K562 (cell line): ENCODE measurements around the gene TSEN34. TPM values are rescaled to one million over a fixed set of nuclear protein-coding genes. Genes with fewer than 3 reads are reported as not detected.

Source experiments
- HNRNPL ChIP-seq: fragments of 200-400 bp; formaldehyde crosslinking; IDR thresholded peaks from 2 replicates; pipeline ENCODE4 v1.6.1; 2017; ENCODE audit warnings: low read depth, mild to moderate bottlenecking, low read length
- KAT7 ChIP-seq: sonication (generic); formaldehyde crosslinking; IDR thresholded peaks from 2 replicates; pipeline ENCODE4 v1.8.0; 2022; ENCODE audit warnings: missing genetic modification reagents, mild to moderate bottlenecking, borderline replicate concordance
- NFIX ChIP-seq: fragments of 250-450 bp; sonication (Bioruptor Pico); IDR thresholded peaks from 2 replicates; pipeline ENCODE4 v1.4.0; 2020; ENCODE audit warnings: low read depth, mild to moderate bottlenecking, moderate library complexity
- RBM14 ChIP-seq: fragments of 200-400 bp; formaldehyde crosslinking; IDR thresholded peaks from 2 replicates; pipeline ENCODE4 v1.6.1; 2018; ENCODE audit warnings: low read depth, mild to moderate bottlenecking, low read length, moderate library complexity, borderline replicate concordance; ENCODE audit not compliant: insufficient read depth
- RFX5 ChIP-seq: IDR thresholded peaks from 2 replicates; pipeline ENCODE4 v1.6.1; 2011; ENCODE audit warnings: low read depth, mild to moderate bottlenecking, improper control_type of control experiment, low read length
- SIN3A ChIP-seq, 2 experiments: fragments of 150-350 bp in 1 of 2; IDR thresholded peaks; 2 replicates each; pipeline ENCODE4 v1.6.1; 2011 to 2016; ENCODE audit warnings: borderline replicate concordance in 2 of 2, low read depth in 2 of 2, low read length in 2 of 2, mild to moderate bottlenecking in 2 of 2, moderate library complexity in 2 of 2; ENCODE audit not compliant: control insufficient read depth in 1 of 2
- SRF ChIP-seq, 2 experiments: fragments of 250-450, 450-650 bp in 1 of 2; sonication (Bioruptor Pico) in 1 of 2; sonication (generic) in 1 of 2; formaldehyde crosslinking; IDR thresholded peaks; 2 replicates each; pipeline versions ENCODE4 v1.5.0 to v1.5.1; 2020 to 2022; ENCODE audit warnings: mild to moderate bottlenecking in 1 of 2, missing genetic modification reagents in 1 of 2
- TAF9B ChIP-seq: fragments of 450-650 bp; IDR thresholded peaks from 2 replicates; pipeline ENCODE4 v1.6.1; 2018; ENCODE audit warnings: mild to moderate bottlenecking; ENCODE audit not compliant: partially characterized antibody
- XRCC4 ChIP-seq: IDR thresholded peaks from one replicate; pipeline ENCODE4 v1.6.1; 2011; ENCODE audit not compliant: insufficient read depth, insufficient read length; ENCODE audit errors: extremely low read depth
- ZNF354B ChIP-seq: fragments of 250-450 bp; sonication (Bioruptor Pico); IDR thresholded peaks from 2 replicates; pipeline ENCODE4 v1.4.0; 2020
- polyA plus RNA-seq, 8 experiments: library from polyadenylated mRNA; depleted of rRNA in 4 of 8; stranded (reverse) in 5 of 8; unstranded in 3 of 8; fragments of >200 nt; fragmentation: Nextera tagmentation in 2 of 8; fragmentation: Illumina TruSeq in 1 of 8; extraction: Ambion mirVana in 2 of 8; extraction: Trizol in 1 of 8; gene quantifications; 2 replicates each; pipeline versions ENCODE4 v1.2.1 to v1.2.3, GENCODE V29; 2011 to 2014; ENCODE audit warnings: inconsistent platforms in 1 of 8, missing spikeins in 1 of 8
- total RNA-seq, 7 experiments: library from RNA; depleted of rRNA in 6 of 7; stranded (reverse); fragments of >200 nt in 6 of 7; fragmentation: Illumina TruSeq in 2 of 7; extraction: Trizol in 2 of 7; gene quantifications; 2 replicates each; pipeline versions ENCODE4 v1.2.1 to v1.2.3, GENCODE V29; 2011 to 2021; ENCODE audit warnings: low replicate concordance in 1 of 7
- TF ChIP-seq, protein P1 (sequence below): fragments of 450-650 bp; IDR thresholded peaks from 2 replicates; pipeline ENCODE4 v1.6.1; 2016; ENCODE audit warnings: missing biosample characterization, missing genetic modification characterization
- TF ChIP-seq, protein P2 (sequence below): sonication (generic); formaldehyde crosslinking; IDR thresholded peaks from 2 replicates; pipeline ENCODE4 v1.8.1; 2023; ENCODE audit warnings: mild to moderate bottlenecking, missing genetic modification reagents
- TF ChIP-seq, protein P3 (sequence below): IDR thresholded peaks from 3 replicates; pipeline ENCODE4 v1.6.1; 2011; ENCODE audit warnings: borderline replicate concordance, mild to moderate bottlenecking, moderate library complexity; ENCODE audit not compliant: insufficient read length; ENCODE audit errors: extremely low read depth

Gene TSEN34
- total and polyA plus RNA-seq, 9 of the 15 experiments (the other 6 are each of a cell fraction or from before 2014, with no cell fraction given), result 3.1 to 57.6 (median 29.5) TPM

DNA sequence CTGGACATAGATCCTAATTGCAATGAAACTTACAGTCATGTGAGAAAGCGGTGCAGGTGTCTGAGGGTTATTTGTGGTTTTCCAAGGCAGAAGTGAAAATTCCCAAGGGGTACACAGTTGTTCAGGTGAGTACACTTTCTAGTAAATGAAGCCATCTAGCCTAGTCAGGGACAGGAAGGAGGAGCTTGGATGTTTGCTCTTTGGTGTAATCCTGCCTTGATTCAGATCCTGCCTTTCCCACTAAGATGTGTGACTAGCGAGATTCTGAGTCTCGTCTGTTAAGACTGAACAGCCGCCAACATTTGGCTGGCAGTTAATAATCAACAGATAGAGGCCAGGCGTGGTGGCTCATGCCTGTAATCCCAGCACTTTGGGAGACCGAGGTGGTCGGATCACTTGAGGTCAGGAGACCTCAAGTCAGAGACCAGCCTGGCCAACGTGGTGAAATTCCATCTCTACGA, 12.1 kb downstream of the TSEN34 start (continued):
- TF ChIP-seq RFX5 (no peak), TAF9B (no peak), HNRNPL (no peak), XRCC4 (no peak), ZNF354B (CRISPR knock-in tag) (no peak), RBM14 (no peak), SRF (CRISPR knock-in tag; IDR thresholded peaks at IDR 0.05) (no peak), NFIX (CRISPR knock-in tag) (no peak), KAT7 (CRISPR knock-in tag) (0 out of 2 replicates have a peak, but pooled peaks have one; percentile 22), SIN3A (IDR thresholded peaks at IDR 0.05; ENCODE audit: borderline replicate concordance in 2 of 2, control insufficient read depth in 1 of 2, low read depth in 2 of 2, low read length in 2 of 2) (peak in 1 of 2 experiments; percentile 4; a peak in 1 of 4 replicates)
- TF ChIP-seq, protein P1, sequence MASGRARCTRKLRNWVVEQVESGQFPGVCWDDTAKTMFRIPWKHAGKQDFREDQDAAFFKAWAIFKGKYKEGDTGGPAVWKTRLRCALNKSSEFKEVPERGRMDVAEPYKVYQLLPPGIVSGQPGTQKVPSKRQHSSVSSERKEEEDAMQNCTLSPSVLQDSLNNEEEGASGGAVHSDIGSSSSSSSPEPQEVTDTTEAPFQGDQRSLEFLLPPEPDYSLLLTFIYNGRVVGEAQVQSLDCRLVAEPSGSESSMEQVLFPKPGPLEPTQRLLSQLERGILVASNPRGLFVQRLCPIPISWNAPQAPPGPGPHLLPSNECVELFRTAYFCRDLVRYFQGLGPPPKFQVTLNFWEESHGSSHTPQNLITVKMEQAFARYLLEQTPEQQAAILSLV (tag), result no peak
- TF ChIP-seq, protein P2, sequence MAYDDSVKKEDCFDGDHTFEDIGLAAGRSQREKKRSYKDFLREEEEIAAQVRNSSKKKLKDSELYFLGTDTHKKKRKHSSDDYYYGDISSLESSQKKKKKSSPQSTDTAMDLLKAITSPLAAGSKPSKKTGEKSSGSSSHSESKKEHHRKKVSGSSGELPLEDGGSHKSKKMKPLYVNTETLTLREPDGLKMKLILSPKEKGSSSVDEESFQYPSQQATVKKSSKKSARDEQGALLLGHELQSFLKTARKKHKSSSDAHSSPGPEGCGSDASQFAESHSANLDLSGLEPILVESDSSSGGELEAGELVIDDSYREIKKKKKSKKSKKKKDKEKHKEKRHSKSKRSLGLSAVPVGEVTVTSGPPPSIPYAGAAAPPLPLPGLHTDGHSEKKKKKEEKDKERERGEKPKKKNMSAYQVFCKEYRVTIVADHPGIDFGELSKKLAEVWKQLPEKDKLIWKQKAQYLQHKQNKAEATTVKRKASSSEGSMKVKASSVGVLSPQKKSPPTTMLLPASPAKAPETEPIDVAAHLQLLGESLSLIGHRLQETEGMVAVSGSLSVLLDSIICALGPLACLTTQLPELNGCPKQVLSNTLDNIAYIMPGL, result 0 out of 2 replicates have a peak, but pooled peaks have one; percentile 21
- TF ChIP-seq, protein P3, sequence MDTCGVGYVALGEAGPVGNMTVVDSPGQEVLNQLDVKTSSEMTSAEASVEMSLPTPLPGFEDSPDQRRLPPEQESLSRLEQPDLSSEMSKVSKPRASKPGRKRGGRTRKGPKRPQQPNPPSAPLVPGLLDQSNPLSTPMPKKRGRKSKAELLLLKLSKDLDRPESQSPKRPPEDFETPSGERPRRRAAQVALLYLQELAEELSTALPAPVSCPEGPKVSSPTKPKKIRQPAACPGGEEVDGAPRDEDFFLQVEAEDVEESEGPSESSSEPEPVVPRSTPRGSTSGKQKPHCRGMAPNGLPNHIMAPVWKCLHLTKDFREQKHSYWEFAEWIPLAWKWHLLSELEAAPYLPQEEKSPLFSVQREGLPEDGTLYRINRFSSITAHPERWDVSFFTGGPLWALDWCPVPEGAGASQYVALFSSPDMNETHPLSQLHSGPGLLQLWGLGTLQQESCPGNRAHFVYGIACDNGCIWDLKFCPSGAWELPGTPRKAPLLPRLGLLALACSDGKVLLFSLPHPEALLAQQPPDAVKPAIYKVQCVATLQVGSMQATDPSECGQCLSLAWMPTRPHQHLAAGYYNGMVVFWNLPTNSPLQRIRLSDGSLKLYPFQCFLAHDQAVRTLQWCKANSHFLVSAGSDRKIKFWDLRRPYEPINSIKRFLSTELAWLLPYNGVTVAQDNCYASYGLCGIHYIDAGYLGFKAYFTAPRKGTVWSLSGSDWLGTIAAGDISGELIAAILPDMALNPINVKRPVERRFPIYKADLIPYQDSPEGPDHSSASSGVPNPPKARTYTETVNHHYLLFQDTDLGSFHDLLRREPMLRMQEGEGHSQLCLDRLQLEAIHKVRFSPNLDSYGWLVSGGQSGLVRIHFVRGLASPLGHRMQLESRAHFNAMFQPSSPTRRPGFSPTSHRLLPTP, result no peak
